Measurements from ENCODE around the gene PYY.
A peak's percentile ranks its signal among the peaks of the same experiment; 100 is the strongest.

PYY gene

DNA sequence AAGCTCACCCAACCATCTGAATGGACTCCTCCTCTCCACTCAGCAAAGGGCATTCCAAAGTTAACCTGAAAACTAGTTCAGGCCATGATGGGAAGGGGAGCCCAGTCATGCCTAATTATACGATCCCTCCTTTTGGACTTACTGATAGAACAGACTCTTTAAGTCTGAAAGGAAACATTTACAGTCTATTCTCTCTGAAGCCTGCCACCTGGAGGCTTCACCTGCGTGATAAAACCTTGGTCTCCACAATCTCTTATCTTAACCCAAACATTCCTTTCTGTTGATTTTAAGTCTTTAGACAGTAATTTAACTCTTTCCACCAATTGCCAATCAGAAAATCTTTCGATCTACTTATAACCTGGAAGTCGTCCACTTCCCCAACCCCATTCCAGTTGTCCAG lies 37.4 kb downstream of the PYY start:
- no peak for DNase-seq (ENCODE audit: low read depth in 2 of 2)

DNA sequence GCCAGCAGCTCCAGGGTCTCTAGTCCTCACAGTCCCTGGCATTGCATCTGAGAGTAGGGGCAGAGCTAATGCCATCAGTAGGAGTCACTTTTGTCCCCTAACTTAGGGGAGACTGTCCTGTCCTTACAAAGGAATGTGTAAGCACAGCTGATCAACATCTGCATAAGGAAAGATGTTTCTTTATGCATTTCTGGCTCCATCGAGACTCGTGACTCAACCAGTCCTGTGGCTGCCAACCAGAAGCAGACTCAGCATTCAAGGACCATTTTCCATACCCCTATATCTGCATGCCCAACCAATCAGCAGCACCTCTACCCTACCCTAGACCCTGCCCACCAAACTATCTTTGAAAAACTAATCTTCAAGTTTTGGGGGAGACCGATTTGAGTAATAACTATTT lies 38.2 kb downstream of the PYY start:
- no peak for DNase-seq (ENCODE audit: low read depth in 2 of 2)

DNA sequence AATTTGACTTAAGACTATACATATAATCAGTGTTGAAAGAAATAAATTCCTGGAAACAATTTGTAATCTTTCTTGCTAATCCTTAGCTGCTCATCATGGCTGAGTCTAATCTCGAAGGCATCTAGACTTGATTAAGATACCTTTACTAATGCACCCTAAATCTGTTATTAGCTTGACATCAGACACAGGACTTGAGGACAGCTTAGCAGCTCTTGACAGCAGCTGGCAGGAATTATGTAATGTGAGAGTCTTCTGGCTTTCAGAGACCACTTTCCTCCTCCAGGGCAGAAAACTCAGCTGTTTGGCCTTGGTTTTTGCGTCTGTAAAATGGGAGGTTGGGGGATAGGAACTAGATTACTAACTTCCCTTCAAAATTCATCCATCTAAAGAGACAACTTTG lies 39.3 kb downstream of the PYY start:
- DNase-seq (ENCODE audit: low read depth in 2 of 2), result no peak

DNA sequence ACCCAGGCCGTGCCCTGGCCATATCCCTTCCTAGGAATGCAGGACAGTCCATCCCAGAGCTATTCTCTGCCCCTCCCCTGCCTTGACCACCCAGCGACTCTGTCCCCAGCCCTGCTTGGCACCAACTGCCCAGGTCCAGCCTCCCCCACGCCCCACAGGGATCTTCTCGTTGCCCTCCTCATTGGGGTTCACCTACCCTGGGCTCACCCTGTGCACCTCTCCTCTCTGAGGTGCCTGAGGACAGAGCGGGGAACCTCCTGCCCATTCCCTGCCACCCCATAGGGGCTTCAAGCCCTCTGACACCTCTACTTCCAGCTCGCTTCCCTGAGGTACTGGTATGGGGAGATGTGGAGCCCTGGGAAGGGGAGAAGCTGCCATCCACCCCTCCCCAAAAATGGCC lies 40.2 kb downstream of the PYY start:
- no peak for DNase-seq (ENCODE audit: low read depth in 2 of 2)

DNA sequence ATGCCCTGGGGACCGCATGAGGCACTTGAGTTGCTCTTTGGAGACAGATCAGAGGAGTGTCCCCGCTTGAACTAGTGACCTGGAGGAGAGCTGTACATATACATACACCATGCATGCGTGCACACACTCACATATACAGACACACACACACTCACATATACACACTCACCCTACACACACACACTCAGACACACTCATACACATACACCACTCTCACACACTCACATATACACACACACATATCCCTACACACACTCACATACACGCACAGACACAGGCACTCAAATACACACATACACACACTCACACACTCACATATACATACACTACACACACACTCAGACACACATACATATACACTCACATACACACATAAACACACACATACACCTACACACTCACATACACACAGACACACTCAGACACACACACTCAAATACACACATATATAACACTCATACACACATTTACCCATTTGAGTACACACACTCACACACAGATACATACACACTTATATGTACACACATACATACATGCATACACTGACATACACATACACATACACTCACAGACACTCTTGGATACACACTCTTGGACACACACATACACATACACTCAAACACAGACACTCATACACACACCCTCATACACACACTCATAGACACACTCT lies 41.0 kb downstream of the PYY start:
- no peak for DNase-seq (ENCODE audit: low read depth in 2 of 2)

DNA sequence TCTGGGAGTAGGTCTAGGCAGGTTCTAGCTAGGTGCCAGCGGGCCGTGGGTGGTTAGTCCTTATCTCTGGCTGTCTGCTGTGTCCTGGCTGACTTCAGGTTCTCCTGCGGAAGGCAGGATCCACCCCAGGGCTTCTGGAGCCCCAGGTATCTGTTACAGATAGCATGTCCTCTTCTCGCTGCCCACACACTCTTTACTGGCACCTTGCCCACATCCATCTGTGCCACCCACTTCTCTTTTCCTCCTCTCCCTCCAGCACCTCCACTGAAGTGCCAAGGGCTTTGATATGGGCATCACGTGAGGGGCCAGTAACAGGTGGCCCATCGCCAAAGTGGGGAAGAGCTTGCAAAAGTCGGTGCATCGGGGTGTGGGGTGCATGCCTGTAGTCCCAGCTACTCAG lies 41.8 kb downstream of the PYY start:
- DNase-seq (ENCODE audit: low read depth in 2 of 2), result no peak

DNA sequence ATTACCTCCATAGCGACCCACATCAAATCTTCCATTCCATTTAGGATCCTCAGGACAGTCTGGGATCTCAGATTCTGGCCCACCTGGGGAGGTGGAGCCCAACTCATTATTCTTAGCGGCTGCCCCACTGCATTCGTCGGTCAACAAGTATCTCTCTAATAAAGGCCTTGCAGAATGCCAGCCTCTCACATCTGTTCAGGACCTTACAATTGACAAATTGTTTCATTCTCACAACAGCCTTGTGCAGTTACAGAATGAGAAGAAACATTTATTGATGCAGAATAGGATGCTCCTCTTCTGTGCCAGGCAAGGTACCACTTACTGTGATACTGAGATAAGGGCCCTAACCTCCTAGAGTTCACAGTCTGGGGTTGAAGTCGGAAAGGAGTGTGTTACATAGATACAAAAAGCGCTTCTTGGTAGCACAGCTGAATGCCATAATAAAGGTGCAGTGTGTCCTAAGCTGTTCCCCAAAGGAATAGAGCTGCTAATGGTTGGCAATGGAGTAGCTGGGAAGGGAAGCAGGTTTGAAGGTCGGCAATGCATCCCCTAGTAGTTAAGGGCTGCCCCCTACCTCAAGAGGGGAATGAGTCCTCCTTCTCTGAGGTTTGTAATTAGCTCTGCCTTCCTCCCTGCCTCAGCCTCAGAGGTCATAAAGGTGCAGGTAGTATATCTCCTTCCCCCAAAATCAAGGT lies 44.1 kb downstream of the PYY start:
- DNase-seq (ENCODE audit: low read depth in 2 of 2), result no peak

DNA sequence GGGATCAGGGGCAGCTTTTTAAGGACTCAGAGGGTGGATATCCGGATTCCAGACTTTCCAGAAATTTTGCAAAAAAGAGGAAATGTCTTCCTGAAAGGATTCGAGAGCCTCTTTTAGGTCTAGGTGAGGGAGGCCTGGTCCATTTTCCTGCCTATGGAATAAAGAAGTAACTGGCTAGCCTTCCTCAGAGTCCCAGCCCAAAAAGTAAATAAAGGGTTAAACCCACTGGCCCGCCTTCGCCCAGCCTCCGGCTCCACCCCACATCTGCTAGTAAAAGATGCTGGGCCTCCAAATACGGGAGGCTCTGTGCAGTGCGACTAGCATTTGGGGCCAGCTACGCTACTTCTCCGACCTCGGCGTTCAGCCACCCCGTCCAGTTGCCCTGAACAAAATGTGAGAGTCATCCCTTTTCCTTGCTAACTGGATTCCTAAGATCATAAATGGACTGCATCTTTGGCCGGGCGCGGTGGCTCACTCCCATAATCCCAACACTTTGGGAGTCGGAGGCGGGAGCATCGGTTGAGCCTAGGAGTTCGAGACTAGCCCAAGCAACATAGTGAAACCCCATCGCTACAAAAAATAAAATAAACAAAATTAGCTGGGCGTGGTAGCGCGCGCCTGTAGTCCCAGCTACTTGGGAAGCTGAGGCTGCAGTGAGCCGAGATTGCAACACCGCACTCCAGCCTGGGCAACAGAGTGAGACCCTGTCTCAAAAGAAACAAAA lies 45.6 kb downstream of the PYY start:
- peak; percentile 32 to 49 for DNase-seq (ENCODE audit: low read depth in 2 of 2)

DNA sequence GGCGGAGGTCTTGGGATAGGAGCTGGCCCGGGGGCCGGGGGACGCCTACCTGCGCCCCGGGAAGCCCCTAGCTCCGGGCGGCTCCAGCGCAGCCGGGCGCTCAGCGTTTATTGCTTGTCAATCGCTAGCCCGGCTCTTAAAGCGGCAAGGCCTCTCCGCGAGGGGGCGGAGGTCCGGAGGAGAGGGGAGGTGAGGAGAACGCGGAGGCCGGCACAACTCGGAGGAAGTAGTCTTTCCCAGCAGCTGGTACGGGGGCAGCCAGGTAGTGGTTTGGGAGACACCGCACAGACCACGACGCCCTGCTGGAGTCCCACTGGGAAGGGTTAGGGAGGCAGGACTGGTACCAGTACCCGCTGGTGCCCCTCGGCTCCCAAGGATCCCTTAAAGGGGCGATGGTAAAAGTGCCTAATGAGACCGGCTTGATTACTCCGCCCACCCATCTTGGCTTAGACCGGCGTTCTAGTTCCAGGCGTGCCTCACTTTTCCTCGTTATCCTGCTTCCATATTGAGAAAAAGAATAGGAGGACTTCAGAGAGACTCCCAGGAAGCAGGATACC lies 46.2 kb downstream of the PYY start, which contains the start of gene MPP2:
Gene MPP2, minus strand, starts transcription at position 112 of the 557 bp plus-strand sequence. CDS start 3,076 bp downstream, outside the sequence.
- DNase-seq (ENCODE audit: low read depth in 2 of 2), result peak; percentile 19 to 34

DNA sequence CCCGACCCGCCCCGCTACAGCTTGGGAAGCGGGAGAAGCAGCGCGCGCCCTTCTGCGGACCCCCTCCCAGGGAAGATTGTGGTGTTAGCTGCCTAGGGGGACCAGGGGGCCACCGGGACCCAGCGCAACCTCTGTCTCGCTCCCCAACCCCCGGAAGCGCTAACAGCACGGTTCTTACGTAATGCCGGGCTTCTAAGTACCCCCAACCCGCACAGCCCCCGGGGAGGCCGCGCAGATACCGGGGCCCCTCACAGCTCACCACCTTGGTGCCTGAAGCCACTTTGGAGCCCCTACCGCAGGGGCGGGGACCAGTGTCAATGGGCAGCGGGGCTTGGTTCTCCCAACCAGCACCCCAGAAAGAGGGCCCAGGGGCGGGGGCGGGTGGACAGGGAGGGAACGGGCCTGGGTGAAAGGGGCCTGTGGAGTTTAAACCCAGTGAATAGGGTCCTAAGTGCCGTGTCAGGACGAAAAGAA lies 46.8 kb downstream of the PYY start:
- DNase-seq (ENCODE audit: low read depth in 2 of 2), result no peak

DNA sequence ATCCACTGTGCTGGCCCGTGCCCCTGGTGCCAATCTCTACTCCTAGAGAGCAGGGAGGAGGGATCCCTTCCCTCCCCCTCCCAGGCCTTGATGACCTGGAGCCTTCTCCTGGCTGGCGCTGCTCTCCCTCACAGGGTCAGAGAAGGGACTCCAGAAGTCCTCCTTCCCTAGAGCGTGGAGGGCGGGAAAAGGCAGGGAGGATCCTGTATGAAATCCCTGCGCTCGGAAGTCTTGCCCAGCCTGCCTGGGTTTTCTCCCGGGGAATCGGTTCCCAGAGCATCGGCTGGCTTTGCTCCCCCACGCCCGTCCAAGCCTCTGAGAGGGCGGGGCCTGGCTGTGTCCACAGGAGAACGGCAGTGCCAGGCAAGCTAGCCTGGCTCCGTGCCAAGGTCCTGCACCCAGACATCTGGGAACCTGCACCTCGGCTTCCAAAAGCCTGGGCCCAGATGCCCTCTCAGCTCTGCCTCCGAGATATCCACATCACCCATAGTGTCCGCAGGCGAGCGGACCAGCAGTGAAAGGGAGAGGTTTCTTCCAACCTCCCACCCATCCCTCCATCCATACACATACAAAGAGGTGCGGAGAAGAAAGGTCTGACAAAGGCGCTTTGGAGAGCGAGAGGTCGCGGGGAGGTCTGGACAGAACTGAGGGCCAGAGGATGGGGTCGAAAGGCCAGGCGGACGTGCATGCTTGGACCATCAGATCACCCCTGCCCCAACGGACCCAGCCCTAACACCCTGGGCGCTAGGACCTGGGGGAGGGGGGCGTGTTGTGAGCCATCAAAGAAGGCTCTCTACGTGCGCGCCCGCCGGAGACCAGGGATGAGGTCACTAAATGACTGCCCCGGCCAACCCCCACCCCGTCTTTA lies 47.5 kb downstream of the PYY start:
- peak in 1 of 2 experiments; percentile 5 for DNase-seq (ENCODE audit: low read depth in 2 of 2)

DNA sequence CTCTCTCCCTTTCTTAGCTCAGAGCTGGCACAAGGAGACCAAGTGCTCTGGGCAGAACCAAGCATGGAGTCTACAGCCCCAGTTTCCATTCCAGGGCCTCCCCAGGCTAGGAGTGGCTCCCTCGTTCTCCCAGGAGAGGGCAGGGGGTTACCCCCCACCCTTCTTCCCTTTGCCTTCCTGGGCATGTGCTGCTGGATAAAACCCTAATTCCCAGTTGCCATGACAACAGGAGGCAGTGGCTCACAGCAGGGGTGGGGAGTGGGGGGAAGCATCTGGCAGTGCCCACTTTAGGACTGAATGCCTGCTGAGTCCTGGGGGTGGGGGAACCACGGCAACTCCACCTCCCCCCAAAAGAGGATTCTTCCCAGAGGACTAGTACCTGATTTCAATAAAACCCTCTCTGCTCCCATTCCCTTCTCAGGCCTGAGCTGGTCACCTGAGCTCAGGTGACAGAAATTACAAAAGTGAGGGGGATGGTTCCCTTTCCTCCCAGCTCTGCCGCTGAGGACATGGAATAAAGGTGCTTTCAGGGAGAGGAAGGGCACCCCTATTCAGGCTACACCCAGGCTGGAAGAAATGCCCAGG lies 48.2 kb downstream of the PYY start:
- DNase-seq (ENCODE audit: low read depth in 2 of 2), result no peak
